C1 segment of cervical spinal cord (tissue), 14 donors: ENCODE results near the gene PDRG1.
A peak's percentile ranks its signal among the peaks of the same experiment; 100 is the strongest.
"Not testable (repeated sequence)": the region's sequence is repeated elsewhere in the genome, so short reads cannot be mapped to it uniquely, and the experiment has no call there.

Experiments
- DNase-seq, 14 donors: peaks; one replicate each; lab custom pipeline; 2025; lab: John Stamatoyannopoulos, UW

The PDRG1 gene

DNA sequence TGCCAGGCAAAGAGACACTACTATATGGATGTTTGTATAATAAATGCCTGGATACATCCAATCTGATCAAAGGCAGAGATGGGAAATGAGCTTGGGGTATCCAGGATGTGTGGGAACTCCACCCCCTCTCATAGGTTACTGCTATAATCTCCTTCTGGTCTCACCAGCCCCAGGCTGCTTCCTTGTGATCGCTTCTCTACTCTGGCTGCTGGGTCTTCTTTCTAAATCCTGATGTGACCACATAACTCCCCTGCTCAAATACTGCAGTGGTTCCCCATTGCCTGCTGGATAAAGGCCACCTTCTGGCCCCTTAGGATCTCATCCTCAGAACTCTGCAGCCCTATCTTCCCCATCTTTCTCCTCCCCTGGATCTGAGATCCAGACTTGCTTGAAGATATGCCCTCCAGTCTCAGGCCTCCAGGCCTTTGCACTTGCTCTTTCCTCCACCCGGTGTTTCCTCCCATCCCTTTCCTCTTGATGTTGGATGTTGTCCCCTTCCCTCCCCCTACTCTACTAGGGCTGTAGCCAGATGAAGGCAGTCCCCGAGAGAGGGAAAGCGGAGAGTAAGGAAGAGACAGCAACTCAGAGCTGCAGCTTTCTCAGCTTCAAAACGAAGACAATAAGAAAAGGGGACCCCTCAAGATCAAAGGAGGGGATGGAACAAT lies 15.3 kb upstream of the PDRG1 start:
- DNase-seq, result peak in 1 of 14 donors; percentile 34

DNA sequence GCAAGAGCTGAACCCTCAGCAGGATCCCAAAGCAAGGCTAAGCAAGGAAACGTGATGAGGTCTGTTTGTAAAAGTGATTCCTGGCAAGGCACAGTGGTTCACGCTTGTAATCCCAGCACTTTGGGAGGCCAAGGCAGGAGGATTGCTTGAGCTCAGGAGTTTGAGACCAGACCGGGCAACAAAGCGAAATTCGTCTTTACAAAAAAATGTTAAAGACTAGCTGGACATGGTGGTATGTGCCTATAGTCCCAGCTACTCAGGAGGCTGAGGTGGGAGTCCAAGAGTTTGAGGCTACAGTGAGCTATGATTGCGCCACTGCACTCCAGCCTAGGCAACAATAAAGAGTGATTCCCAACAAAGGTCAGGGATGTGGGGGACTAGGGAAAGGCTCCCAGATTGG lies 12.0 kb upstream of the PDRG1 start:
- no peak for DNase-seq

DNA sequence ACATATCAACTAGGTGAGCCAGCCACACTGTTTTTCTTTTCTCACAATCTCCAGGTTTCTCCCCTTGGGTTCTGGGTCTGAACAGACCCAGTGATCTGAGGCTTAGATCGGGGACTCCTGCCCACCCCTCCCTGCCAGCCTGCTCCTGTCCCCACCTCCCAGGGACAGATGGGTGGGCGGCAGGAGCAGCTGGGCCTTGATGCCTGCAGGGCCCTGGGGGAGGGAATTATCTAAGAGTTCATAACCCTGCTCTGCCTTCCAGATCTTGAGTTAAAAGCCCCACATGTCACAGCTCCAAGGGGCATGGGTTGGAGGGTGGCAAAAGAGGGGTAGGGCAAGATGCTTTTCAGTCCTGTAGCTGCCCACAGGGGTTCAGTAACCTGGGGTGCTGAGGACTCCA lies 10.9 kb upstream of the PDRG1 start:
- DNase-seq, result no peak

DNA sequence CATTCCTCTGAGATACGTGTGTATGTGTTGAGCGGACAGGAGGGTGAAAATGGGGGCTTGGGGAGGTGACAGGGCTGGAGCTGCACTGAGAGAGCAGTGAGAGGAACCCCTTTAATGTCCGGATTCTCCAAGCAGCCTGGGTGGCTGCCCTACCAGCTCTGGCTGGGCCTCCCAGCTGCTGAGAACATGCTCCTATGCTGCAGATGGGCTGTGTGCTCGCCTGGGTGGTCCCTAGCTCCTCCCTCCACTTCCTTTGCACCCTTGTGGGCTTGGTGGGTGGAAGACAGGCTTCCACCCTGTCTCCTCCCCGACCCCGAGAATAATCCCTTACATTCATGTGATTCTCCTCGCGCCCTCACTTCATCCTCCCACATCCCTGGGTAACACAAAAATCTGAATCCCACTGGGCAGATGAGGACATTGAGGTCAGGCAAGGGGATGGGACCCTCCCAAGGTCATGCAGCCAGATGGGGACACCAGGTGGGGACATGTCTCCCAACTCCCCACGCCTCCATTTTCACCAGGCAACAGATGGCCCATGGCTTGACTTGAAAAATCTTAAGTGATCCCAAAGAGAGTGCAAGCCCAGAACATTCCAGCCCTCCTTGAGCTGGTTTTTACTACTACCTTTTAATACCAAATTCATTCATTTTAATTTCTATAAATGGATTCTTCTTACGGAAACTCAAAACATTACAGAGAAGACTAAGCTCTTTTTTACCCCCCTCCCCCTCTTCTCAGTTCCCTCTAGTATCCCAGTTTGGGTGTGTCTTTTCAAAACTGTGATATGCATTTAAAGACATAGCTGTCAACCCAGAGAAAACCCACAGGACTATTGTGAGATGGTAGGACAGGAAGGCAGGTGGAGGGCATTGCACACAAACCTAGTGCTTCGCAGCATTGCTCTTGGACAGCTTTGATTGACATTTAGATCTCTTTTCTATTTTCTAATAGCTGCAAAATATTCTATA lies 5.0 kb upstream of the PDRG1 start:
- no peak for DNase-seq

DNA sequence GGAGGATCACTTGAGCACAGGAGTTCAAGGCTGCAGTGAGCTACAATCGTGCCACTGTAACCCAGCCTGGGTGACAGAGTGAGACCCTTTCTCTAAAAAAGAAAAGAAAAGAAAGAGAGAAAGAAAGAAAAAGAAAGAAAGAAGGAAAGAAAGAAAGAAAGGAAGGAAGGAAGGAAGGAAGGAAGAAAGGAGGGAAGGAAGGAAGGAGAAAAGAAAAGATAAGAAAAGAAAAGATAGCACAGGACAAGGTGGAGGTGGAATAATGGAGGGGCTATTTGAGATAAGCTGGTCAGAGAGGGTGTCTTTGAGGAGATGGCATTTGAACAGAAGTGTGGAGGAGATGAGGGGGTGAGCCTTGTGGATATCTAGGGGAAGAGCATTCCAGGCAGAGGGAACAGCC lies 2.7 kb upstream of the PDRG1 start:
- DNase-seq, result no peak

DNA sequence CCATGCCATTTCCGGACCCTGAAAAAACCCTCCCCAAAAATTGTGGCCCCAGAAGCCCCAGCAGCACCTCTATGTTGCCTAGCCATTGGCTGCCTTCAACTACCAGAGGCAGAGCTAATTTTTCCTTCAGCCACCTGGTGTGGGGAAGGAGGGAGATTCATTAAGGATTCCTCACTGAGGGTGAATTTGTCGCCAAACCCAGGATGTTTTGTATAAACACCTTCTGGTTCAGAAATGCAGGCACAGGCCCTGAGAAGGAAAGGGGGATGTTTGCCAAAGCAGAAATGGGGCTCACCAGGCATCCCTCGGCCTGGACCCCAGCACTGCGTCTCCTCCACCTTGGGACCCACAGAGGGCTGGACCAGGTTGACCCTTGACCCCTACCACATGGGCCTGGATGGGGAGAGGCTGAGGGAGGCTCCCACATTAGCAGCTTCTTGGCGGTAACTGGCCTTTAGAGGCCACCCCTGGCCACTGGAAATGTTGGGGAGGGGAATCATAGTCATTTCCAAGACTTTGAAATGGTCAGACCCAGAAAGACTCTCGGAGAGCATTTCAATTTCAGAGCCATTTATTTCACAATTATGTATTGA lies 1.8 kb upstream of the PDRG1 start:
- no peak for DNase-seq

DNA sequence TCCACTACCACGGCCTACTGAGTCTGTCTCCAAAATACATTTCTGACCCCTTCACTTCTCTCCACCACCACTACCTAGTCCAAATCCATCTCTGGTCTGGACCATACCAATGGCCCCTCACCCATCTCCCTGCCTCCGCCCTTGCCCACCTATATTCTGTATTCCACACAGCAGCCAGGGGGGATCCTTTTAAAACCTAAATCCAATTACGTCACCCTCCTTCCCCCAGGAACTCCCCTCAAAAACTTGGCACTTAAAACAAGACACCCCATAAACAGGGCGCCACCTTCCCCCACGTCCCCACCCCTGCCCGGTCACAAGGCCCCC lies 680 bp downstream of the PDRG1 start:
- DNase-seq, result no peak

DNA sequence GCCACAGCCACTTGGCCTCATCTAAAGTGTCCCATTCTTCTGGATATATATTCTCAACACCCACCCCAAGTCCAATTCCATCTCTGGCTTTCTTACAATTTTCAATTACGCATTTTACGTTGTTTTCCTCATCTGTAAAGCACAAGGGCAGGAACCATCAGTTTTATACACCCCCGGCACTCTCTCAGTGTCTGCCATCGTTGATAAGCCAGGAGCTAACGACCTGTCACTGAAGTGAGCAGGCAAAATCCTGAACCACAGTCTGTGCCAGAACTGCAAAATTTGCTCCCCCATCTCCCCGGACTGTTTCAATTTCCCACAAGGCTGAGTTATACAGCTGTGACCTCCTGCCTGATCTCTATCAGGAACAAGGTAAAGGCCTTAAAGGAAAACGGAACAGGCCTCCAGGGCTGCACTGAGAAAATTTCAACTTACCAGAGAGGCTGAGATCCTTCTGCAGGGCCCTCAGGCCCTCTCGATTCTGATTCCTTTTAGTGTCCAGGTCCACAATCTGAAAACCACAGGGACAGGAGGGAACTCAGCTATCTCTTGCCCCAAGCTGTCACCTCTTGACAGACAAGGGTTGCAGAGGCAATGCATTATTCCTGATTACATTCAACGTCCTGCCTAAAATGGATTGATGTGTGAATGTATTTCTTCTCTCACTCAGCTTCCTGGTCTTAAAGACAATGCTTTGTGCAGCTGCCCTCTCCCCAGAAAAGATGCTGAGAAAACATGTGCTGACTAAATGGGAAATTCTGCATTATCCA lies 1.8 kb downstream of the PDRG1 start:
- no peak for DNase-seq

DNA sequence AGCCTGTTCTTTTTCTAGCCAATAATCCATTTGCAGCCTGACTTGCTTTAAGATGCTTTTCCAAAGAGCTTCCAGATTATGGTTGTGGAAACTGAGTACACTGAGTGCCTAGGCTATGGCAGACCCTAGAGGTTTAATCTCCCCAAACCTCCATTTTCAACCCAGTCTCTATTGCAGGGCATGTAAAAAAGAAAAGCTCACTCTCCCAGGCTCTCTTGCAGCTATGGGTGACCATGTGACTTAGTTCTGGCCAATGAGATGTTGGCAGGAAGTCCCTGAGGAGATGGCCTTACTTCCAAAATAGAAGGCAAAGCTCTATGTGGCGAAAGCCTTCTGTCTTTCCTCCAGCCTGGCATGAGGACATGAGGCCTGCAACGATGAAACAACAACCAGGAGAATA lies 3.8 kb downstream of the PDRG1 start:
- DNase-seq, result no peak

DNA sequence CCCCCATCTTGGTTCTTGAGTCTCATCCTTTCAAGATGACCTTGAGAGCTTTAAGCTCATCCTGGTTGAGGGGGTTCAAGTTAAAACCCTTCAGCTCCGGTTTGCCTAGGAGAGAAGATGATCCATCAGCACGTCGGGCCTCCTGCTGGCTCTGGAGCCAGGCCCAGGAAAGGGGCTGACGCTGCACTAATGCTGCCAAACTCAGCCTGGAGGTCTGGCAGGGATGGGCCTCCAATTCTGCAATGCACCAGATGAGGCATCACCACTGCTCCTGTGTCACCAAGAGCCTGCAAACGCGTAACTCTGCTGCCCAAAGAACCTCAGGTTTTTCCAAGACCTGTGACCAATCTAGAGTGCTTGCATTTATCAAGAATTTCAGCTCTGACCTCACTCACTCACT lies 6.1 kb downstream of the PDRG1 start:
- DNase-seq, result peak in 8 of 14 donors; percentile 2 to 66 (median 32)

DNA sequence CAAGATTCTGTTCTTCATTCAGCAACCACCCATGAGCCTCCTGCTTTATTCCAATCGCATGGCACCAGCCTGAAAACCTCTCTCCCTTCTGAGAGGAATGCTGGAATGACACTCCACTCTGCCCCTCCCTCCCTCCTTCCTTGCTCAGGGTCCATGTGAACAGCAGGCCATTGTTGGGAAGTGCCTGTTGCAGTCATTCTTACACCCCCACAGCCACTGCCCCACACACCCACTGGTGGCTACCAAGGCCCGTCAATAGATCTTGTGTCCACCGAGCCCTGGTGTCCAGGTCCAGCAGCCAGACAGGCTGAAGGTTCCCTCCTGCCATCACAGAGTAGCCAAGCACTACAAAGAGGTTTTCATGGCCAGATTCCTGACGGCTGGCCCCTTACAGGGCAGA lies 6.5 kb downstream of the PDRG1 start:
- no peak for DNase-seq

DNA sequence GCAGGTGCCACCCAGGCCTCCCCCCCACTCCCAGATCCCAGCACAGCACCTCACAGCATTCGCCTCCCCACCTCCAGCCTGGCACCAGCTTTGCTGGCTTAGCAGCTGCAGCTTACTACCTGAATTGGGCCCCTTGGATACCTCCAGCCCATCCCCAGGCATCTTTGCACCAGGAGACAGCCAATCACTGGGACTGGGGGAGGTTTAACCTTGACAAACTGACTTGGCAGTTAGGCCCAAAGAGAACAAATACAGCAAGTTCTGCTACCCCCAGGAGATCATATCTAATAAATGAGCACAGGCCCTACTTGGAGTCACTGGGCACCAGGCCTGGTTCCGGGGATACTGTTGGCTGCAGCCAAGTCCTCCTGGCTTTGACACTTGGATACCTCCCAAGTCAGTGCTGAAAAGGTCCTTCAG lies 8.8 kb downstream of the PDRG1 start:
- DNase-seq, result peak in 10 of 14 donors; percentile 6 to 65 (median 39)

DNA sequence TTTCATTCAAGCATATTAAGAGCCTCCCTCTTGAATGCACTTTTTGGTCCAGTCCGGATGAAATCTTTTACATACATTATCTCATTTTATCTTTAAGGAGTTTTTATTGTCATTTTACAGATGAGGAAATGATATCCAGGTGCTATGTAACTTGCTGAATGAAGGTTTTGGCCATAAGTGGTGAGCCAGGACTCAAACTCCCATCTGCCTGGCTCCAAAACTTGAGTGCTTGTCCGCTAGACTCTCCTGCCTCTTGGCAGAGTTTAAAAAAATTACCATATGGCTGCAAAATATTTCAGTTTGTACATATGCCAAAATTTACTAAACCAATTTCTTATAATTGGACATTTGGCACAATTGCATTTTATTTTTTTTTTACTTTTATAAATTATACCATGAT lies 12.2 kb downstream of the PDRG1 start:
- DNase-seq, result no peak

DNA sequence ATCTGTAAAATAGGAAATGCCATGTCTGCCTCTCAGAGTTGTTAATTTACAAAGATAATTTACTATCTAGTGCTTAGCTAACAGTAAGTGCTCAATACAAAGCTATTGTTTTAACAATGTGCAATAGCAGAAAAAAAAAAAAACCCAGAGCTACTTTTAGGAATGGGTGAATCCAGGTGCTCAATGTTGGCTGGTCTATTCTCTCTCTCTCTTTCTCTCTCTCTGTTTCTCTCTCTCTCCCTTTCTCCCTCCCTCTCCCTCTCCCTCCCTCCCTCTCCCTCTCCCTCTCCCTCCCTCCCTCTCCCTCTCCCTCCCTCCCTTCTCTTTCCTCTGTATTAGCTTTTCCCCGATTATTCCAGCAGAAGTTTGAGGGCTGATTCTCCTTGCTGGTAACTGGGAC lies 14.0 kb downstream of the PDRG1 start:
- DNase-seq, result no peak

DNA sequence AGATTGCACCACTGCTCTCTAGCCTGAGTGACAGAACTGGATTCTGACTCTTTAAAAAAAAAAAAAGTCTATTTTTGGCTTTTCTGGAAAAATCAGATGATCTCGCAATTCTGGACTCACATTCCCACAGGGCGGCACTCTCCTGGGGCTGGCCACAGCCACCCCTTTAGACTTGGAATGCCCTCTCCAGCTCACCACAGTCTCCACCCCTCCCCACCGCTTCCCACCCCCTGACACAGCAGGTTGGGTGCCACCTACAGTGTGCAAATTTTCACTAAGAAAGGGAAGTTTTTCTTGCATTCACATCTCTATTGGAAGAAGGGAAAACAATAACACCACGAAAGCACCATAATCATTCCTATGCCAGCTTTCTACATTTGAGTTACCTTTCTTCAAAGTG lies 15.4 kb downstream of the PDRG1 start:
- no peak for DNase-seq

DNA sequence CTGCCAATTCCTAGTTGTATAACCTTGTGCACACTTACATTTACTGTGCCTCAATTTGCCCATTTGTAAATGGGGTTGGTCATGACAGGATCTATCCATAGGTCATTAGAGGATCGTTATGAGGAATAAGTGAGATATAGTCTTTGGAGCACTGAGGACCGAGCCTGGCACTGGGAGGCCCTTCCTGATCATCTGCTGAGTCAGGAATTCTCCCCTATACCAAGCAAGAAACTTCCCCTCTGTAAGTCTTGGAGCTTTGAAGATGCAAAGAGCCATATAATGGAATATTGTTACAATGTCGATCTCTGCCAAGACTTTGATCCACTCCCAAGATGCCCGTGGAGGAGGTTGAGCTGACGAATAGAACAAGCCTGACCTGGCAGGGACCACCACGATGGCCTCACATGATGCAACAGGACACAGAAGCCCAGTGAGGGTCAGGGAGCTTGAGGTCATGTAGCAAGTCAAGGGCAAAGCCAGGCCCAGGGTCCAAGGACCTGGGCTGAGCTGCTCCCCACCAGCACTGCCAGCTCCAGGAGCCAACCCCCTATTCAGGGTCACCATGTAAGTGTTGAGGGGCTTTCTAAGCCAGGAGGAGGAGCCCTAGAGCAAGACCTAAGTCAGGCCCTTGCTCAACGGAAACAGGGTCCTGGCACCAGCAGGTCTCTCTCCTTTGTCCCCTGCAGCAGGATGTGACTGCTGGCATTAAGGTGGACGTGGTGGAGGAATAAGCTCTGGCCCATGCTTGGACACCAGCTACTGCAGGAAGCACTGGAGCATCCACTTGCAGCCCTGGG lies 16.7 kb downstream of the PDRG1 start:
- DNase-seq, result no peak

DNA sequence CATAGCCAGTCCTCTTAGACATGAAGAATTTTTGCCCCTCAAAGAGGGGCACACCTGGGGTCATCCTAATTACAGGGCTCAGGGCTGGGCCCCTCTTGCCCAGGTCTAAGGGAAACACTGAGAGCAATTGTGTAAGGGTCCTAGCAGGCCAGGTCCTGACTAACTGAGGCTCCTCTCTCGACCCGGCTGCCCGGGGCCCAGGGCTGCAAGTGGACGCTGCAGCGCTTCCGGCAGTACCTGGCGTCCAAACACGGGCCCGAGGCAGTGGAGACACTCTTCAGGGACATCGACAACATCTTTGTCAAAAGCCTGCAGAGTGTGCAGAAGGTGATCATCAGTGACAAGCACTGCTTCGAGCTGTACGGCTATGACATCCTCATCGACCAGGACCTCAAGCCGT lies 17.4 kb downstream of the PDRG1 start:
- DNase-seq, result no peak

DNA sequence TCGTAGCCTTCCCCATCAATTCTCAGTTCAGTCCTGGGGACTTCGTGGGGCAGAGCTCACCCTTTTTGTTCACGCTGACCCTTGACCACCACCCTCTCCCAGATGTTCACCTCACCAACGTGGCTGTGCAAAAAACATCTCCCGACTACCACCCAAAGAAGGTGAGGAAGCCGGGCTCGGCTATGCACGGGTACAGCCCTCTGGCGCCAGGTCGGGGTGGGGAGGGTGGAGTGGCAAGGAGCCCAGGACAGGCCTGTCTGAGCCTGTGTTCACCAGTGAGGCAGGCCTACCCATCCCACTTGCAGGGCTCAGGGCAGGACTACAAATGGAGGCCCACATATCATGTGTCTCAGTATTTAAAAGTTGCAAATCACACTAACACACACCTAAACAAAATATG lies 18.1 kb downstream of the PDRG1 start:
- DNase-seq, result no peak

DNA sequence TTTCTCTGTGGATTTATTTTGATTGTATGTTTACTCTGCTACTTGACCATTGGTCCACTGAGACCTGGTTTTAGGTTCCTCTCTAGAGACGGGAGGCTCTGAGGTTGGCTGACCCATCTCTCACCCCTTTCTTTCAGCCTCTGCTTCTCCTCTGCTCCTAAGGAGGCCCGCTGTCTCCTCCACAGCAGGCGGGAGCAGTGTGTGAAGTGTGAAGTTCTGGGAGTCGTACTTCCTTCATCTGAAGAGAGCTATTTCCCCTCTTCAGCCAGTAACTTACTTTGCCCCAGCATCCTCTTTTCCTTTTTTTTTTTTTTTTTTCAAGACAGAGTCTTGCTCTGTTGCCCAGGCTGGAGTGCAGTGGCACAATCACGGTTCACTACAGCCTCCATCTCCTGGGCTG lies 21.1 kb downstream of the PDRG1 start:
- no peak for DNase-seq

DNA sequence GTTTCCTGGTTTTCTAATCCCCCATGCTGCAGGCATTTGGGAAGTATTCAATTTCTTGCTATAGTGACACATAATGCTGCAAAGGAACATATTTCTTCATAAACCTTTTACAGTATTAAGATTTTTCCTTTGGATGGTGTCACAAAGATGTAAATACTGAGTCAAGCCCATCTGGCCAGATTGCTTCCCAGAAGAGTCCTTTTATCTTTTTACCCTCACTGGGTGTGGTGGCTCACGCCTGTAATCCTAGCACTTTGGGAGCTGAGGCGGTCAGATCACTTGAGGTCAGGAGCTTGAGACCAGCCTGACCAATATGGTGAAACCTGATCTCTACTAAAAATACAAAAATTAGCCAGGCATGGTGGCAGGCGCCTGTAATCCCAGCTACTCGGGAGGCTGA lies 22.2 kb downstream of the PDRG1 start:
- not testable (repeated sequence) for DNase-seq

DNA sequence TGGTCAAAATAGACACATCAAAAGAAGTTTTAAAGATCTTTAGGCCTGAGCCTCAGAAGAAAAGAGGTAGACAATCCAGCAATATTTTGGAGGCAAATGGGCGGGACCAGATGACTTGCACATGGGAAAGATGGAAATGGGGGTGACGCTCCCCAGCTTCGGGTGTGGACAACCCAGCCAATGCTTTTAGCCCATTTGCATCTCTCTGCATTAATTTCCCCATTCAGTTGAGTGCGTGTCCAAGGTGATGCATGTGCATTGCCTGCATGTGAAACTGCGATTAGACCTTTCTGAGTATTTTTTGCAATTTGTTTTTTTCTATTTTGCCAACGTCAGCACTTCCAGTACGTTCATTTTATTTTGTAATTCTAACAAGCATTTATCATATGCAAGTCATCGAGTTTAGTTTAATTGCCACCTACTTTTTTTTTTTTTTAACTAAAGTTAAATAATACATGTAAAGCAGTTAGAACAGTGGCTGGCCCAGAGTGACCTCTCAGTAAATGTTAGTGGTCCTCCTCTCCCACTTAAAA lies 24.2 kb downstream of the PDRG1 start:
- DNase-seq, result no peak
